GM12878 (cell line): ENCODE measurements around the gene TMEM131L. TPM values are rescaled to one million over a fixed set of nuclear protein-coding genes. Genes with fewer than 3 reads are reported as not detected.

ENCODE experiments used
- ATAC-seq: fragments of 200-7000 bp; cut with Tn5 transposase; 3 replicates; pipeline ENCODE4 v1.9.1; 2020; ENCODE audit warnings: mild to moderate bottlenecking, moderate library complexity
- BruUV-seq: library from RNA; stranded (reverse); fragments of 400-500 nt; replicated peaks from 2 replicates; lab custom pipeline; 2021; lab: Mats Ljungman, UMichigan
- CTCF ChIA-PET: fragments of 300-600 bp; sonication (Branson Sonifier 250); formaldehyde crosslinking; extraction: SDS; loops from one replicate; lab custom pipeline; 2021; ENCODE audit warnings: inconsistent platforms; lab: Yijun Ruan, JAX
- POLR2A ChIA-PET: fragments of 350-600 bp; formaldehyde crosslinking; extraction: SDS; loops from one replicate; lab custom pipeline; 2021; ENCODE audit warnings: inconsistent platforms; lab: Charles Lee
- RAD21 ChIA-PET: fragments of 300-600 bp; sonication (Branson Sonifier 250); formaldehyde crosslinking; loops from one replicate; lab custom pipeline; 2023; ENCODE audit warnings: antibody characterized with exemption; ENCODE audit not compliant: unreplicated experiment; lab: Charles Lee
- SMC1A ChIA-PET: fragments of 300-600 bp; sonication (Branson Sonifier 250); formaldehyde crosslinking; loops from one replicate; lab custom pipeline; 2023; ENCODE audit not compliant: unreplicated experiment, uncharacterized antibody; lab: Charles Lee
- DNase-seq: peaks from one replicate; pipeline ENCODE4 v3.0.0-alpha.2; 2011; ENCODE audit warnings: low read depth, low spot score
- FAIRE-seq: peaks from 3 replicates; lab custom pipeline; 2011; peaks lifted over from hg19 to GRCh38; lab: Jason Lieb, UNC
- H2AFZ ChIP-seq: 2 replicates; pipeline ENCODE4 v1.6.0; 2011; ENCODE audit warnings: low read depth, low read length, control low read depth; ENCODE audit not compliant: control insufficient read depth
- H3K27ac ChIP-seq: 2 replicates; pipeline ENCODE4 v1.5.1; 2011; ENCODE audit warnings: control low read depth; ENCODE audit not compliant: control insufficient read depth, insufficient read depth
- H3K27me3 ChIP-seq, 2 experiments: replicated peaks in 1 of 2; 2 replicates each; pipeline versions ENCODE4 v1.6.0 to v1.6.1; 2011; ENCODE audit warnings: low read length in 1 of 2; ENCODE audit not compliant: control insufficient read depth in 2 of 2, insufficient read depth in 2 of 2
- H3K36me3 ChIP-seq, 2 experiments: 2 replicates each; pipeline ENCODE4 v1.5.1; 2011; ENCODE audit warnings: low read length in 1 of 2; ENCODE audit not compliant: control insufficient read depth in 2 of 2, insufficient read depth in 2 of 2
- H3K4me1 ChIP-seq: 2 replicates; pipeline ENCODE4 v1.6.1; 2011; ENCODE audit warnings: mild to moderate bottlenecking, low read length, moderate library complexity, mixed read lengths; ENCODE audit not compliant: control insufficient read depth, insufficient read depth
- H3K4me2 ChIP-seq: 2 replicates; pipeline ENCODE4 v1.6.0; 2011; ENCODE audit warnings: control low read depth; ENCODE audit not compliant: control insufficient read depth, insufficient read depth
- H3K4me3 ChIP-seq: fragments of 200-600 bp; sonication (generic); 2 replicates; pipeline ENCODE4 v1.5.1; 2016
- H3K79me2 ChIP-seq: 2 replicates; pipeline ENCODE4 v1.6.0; 2011; ENCODE audit warnings: low read length; ENCODE audit not compliant: control insufficient read depth, insufficient read depth
- H3K9ac ChIP-seq: 2 replicates; pipeline ENCODE4 v1.8.0; 2011; ENCODE audit warnings: low read length, control low read depth, mixed read lengths; ENCODE audit not compliant: control insufficient read depth, insufficient read depth
- H3K9me3 ChIP-seq: replicated peaks from 3 replicates; pipeline ENCODE4 v1.5.1; 2011; ENCODE audit warnings: mild to moderate bottlenecking, low read length; ENCODE audit not compliant: control insufficient read depth, insufficient read depth
- H4K20me1 ChIP-seq: 2 replicates; pipeline ENCODE4 v1.6.0; 2011; ENCODE audit not compliant: control insufficient read depth, insufficient read depth
- DPF2 ChIP-seq: fragments of 450-650 bp; IDR thresholded peaks from 2 replicates; pipeline ENCODE4 v1.6.1; 2017; ENCODE audit warnings: mild to moderate bottlenecking
- HCFC1 ChIP-seq: fragments of 150-350 bp; IDR thresholded peaks from 2 replicates; pipeline ENCODE4 v1.6.1; 2014; ENCODE audit warnings: low read length
- HDGF ChIP-seq: fragments of 450-650 bp; IDR thresholded peaks from 2 replicates; pipeline ENCODE4 v1.6.1; 2016; ENCODE audit warnings: antibody characterized with exemption
- MEF2B ChIP-seq: fragments of 450-650 bp; IDR thresholded peaks from 2 replicates; pipeline ENCODE4 v1.6.1; 2018; ENCODE audit warnings: mild to moderate bottlenecking, moderate library complexity; ENCODE audit not compliant: partially characterized antibody, poor library complexity, severe bottlenecking
- MXI1 ChIP-seq: fragments of 150-350 bp; IDR thresholded peaks from 2 replicates; pipeline ENCODE4 v1.6.1; 2011; ENCODE audit warnings: low read depth, mild to moderate bottlenecking, inconsistent platforms, low read length, improper control_type of control experiment
- MYB ChIP-seq: fragments of 150-350 bp; IDR thresholded peaks from 2 replicates; pipeline ENCODE4 v1.6.1; 2014; ENCODE audit warnings: mild to moderate bottlenecking, low read depth, low read length, borderline replicate concordance
- NR2C2 ChIP-seq: IDR thresholded peaks from 2 replicates; pipeline ENCODE4 v1.6.1; 2011; ENCODE audit warnings: borderline replicate concordance, low read depth; ENCODE audit not compliant: control insufficient read depth, insufficient read length
- POLR2AphosphoS2 ChIP-seq: IDR thresholded peaks from 2 replicates; pipeline ENCODE4 v1.6.1; 2011; ENCODE audit warnings: low read depth, mild to moderate bottlenecking, low read length, improper control_type of control experiment, moderate library complexity
- SMAD5 ChIP-seq: IDR thresholded peaks from 2 replicates; pipeline ENCODE4 v1.6.1; 2016; ENCODE audit warnings: antibody characterized with exemption, low read depth
- SPI1 ChIP-seq: IDR thresholded peaks from 2 replicates; pipeline ENCODE4 v1.6.1; 2011; ENCODE audit warnings: low read depth, mild to moderate bottlenecking, low read length, moderate library complexity, borderline replicate concordance; ENCODE audit not compliant: insufficient read depth
- SREBF1 ChIP-seq: IDR thresholded peaks from 2 replicates; pipeline ENCODE4 v1.6.1; 2012; ENCODE audit warnings: mild to moderate bottlenecking, low read length
- SUPT20H ChIP-seq: IDR thresholded peaks from 2 replicates; pipeline ENCODE4 v1.6.1; 2011; ENCODE audit warnings: low read depth, mild to moderate bottlenecking, low read length, moderate library complexity, borderline replicate concordance; ENCODE audit not compliant: control insufficient read depth
- TCF7 ChIP-seq: IDR thresholded peaks from 2 replicates; pipeline ENCODE4 v1.6.1; 2014; ENCODE audit warnings: antibody characterized with exemption, borderline replicate concordance
- YY1 ChIP-seq: IDR thresholded peaks from 2 replicates; pipeline ENCODE4 v1.6.1; 2011; ENCODE audit warnings: low read depth, mild to moderate bottlenecking, low read length
- WGBS: methylation state at CpG from one replicate; pipeline ENCODE4 v1.1.6; 2016; ENCODE audit warnings: low lambda C conversion rate; ENCODE audit not compliant: insufficient replicate concordance, insufficient coverage; ENCODE audit errors: missing lambda C conversion rate; 5-methylcytosine and 5-hydroxymethylcytosine counted together
- in situ Hi-C: fragments of 300-500 bp; cut with MboI; formaldehyde crosslinking; loops from 9 replicates; pipeline ENCODE4 v1.14.3; 2018; ENCODE audit warnings: mixed read lengths
- intact Hi-C: fragments of 100-400 bp; cut with micrococcal nuclease; formaldehyde crosslinking; loops from one replicate; pipeline ENCODE4 v1.14.2; 2022; ENCODE audit not compliant: unreplicated experiment
- polyA plus RNA-seq, 11 experiments: library from polyadenylated mRNA; depleted of rRNA in 4 of 11; unstranded in 6 of 11; stranded (reverse) in 5 of 11; fragments of >200 nt; fragmentation: Nextera tagmentation in 4 of 11; fragmentation: Illumina TruSeq in 1 of 11; extraction: Ambion mirVana in 4 of 11; extraction: Trizol in 1 of 11; gene quantifications; 1 replicate in 1 of 11; 2 replicates in 10 of 11; pipeline versions ENCODE4 v1.2.1 to v1.2.3, GENCODE V29; 2011 to 2016; ENCODE audit warnings: inconsistent platforms in 2 of 11, missing spikeins in 2 of 11, low read depth in 1 of 11
- total RNA-seq, 4 experiments: library from RNA; depleted of rRNA in 3 of 4; stranded (reverse); fragments of >200 nt in 3 of 4; fragmentation: Illumina TruSeq in 1 of 4; extraction: Trizol in 1 of 4; gene quantifications; 2 replicates each; pipeline versions ENCODE4 v1.2.1 to v1.2.3, GENCODE V29; 2013 to 2021
- TF ChIP-seq, protein P1 (sequence below): IDR thresholded peaks from 2 replicates; pipeline ENCODE4 v1.6.1; 2012; ENCODE audit warnings: low read depth, low read length, improper control_type of control experiment
- TF ChIP-seq, protein P2 (sequence below): IDR thresholded peaks from 2 replicates; pipeline ENCODE4 v1.6.1; 2012; ENCODE audit warnings: low read length, inconsistent platforms

TMEM131L gene
- total and polyA plus RNA-seq, 10 of the 15 experiments (the other 5 are each of a cell fraction or from before 2014, with no cell fraction given), result 8.5 to 101 (median 74.4) TPM

DNA sequence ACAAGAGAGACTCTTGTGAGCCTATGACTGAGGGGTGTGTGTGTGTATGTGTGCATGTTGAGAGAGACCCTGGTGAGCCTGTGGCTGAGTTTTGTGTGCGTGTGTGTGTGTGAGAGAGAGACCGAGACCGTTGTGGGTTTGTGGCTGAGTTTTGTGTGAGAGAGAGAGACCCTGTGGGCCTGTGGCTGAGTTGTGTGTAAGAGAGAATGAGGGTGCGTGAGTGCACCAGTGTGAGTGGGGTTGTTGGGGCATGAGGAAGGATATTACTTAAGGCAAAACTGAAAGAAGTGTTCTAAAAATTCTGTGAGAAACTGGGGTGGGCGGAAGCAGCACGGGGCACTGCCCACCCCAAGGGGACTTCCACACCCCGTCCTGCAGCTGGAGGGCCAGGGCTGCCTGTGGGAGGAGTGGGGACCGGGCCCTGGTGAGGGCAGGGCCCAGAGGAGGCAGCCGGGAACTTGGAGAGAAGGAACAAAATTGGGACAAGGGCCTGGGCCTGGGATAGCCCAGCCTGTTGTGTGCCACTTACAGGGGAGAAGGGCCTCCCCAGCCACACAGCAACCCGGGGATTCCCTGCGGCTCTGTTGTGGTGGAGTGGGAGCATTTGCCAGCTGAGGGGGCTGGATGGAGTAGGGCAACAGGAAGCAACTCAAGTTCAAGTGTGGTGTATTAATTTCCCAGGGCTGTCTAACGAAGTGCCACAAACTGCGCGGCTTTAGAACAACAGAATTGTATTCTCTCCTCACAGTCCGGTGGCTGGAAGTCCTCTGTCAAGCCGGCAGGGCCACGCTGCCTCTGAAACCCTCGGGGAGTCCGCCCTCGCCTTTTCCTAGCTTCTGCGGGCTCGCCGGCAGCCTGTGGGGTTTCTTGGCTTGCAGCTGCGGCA, 22.1 kb downstream of the TMEM131L start:
- FAIRE-seq, result peak; percentile 92
- no peaks in the 10 kb centered on the region for H4K20me1 ChIP-seq
- CTCF ChIA-PET, result interaction anchor here (0.9 to 4.7 kb wide), 15 partner anchors 9 to 85 kb away, joined by 3 to 30 read pairs (median 7); no protein-coding TSS in a partner anchor
- TF ChIP-seq HDGF, result peak; percentile 99
- TF ChIP-seq SUPT20H, result no peak
- no peak for TF ChIP-seq POLR2AphosphoS2
- peak; percentile 36; the same call in 1 of the 2 replicates for TF ChIP-seq YY1
- no peak for TF ChIP-seq SPI1
- TF ChIP-seq MXI1, result peak; percentile 74
- no peak for TF ChIP-seq SREBF1
- peak; percentile 85 for TF ChIP-seq TCF7
- TF ChIP-seq DPF2, result peak; percentile 90
- TF ChIP-seq NR2C2, result no peak
- 0 out of 2 replicates have a peak, but pooled peaks have one; percentile 39 for TF ChIP-seq MYB
- TF ChIP-seq, protein P1, sequence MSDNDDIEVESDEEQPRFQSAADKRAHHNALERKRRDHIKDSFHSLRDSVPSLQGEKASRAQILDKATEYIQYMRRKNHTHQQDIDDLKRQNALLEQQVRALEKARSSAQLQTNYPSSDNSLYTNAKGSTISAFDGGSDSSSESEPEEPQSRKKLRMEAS, result peak; percentile 33; the same call in 1 of the 2 replicates
- TF ChIP-seq, protein P2, sequence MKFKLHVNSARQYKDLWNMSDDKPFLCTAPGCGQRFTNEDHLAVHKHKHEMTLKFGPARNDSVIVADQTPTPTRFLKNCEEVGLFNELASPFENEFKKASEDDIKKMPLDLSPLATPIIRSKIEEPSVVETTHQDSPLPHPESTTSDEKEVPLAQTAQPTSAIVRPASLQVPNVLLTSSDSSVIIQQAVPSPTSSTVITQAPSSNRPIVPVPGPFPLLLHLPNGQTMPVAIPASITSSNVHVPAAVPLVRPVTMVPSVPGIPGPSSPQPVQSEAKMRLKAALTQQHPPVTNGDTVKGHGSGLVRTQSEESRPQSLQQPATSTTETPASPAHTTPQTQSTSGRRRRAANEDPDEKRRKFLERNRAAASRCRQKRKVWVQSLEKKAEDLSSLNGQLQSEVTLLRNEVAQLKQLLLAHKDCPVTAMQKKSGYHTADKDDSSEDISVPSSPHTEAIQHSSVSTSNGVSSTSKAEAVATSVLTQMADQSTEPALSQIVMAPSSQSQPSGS, result no peak
- TF ChIP-seq HCFC1, result no peak
- TF ChIP-seq MEF2B, result peak; percentile 93
- peak; percentile 32; the same call in 1 of the 2 replicates for TF ChIP-seq SMAD5

More for the DNA sequence above, 22.1 kb downstream of the TMEM131L start:
- no peaks in the 10 kb centered on the region for H3K9me3 ChIP-seq
- WGBS, result under 1% methylated on average over 24 of the region's 24 CpGs
- peak overlapping the region; percentile 85 for H3K4me3 ChIP-seq
- H3K36me3 ChIP-seq, result peaks cover 0 to 3% of the 10 kb centered on the region in 2 experiments; a peak in 2 of 4 replicates
- in situ Hi-C loops (no loop called here), intact Hi-C loops (loop anchor here (1.0 to 5.0 kb wide), 6 partner anchors 16 to 154 kb away; no protein-coding TSS in a partner anchor)
- ChIA-PET POLR2A (interaction anchor here (0.6 to 18.1 kb wide), 9 partner anchors 11 to 143 kb away, joined by 3 to 322 read pairs (median 4); partner anchors contain the start of gene TMEM131L), SMC1A (interaction anchor here (0.7 to 14.0 kb wide), 12 partner anchors 8 to 86 kb away, joined by 3 to 356 read pairs (median 10); partner anchors contain the start of gene TMEM131L), RAD21 (interaction anchor here (1.0 to 15.3 kb wide), 10 partner anchors 10 to 143 kb away, joined by 3 to 429 read pairs (median 6); partner anchors contain the start of gene TMEM131L)
- H3K4me1 ChIP-seq, result peaks cover 32% of the 10 kb centered on the region
- peak overlapping the region; percentile 87 for H3K4me2 ChIP-seq
- H3K9ac ChIP-seq, result peak overlapping the region; percentile 93
- DNase-seq, result peak; percentile 94
- ATAC-seq, result peak; percentile 63
- H2AFZ ChIP-seq, result no peak overlapping the region
- H3K27me3 ChIP-seq, result no peaks in the 10 kb centered on the region
- H3K27ac ChIP-seq, result peak overlapping the region; percentile 81
- H3K79me2 ChIP-seq, result peaks cover 94% of the 10 kb centered on the region
- BruUV-seq, result no TSS peak
